Ascending aorta (tissue), 2 donors: ENCODE results near the gene GRAPL. TPM values are rescaled to one million over a fixed set of nuclear protein-coding genes. Genes with fewer than 3 reads are reported as not detected.
"Not testable (repeated sequence)": the region's sequence is repeated elsewhere in the genome, so short reads cannot be mapped to it uniquely, and the experiment has no call there.

Experiments
- DNase-seq, 2 donors: peaks; one replicate each; pipeline ENCODE4 v3.0.0-alpha.2; 2019; ENCODE audit warnings: low spot score in 2 of 2
- H3K27ac ChIP-seq, 2 donors: fragments of 200-600 bp; sonication (generic); one replicate each; pipeline ENCODE4 v1.5.1; 2016 to 2017; ENCODE audit warnings: mild to moderate bottlenecking in 1 of 2
- H3K27me3 ChIP-seq: fragments of 200-600 bp; sonication (generic); one replicate; pipeline ENCODE4 v1.5.1; 2017
- H3K36me3 ChIP-seq, 2 donors: fragments of 200-600 bp; sonication (generic); one replicate each; pipeline ENCODE4 v1.5.1; 2016
- H3K4me1 ChIP-seq, 2 donors: fragments of 200-600 bp; sonication (generic); one replicate each; pipeline ENCODE4 v1.5.1; 2016 to 2017; ENCODE audit warnings: mild to moderate bottlenecking in 1 of 2
- H3K4me3 ChIP-seq, 2 donors: fragments of 200-600 bp; sonication (generic); one replicate each; pipeline ENCODE4 v1.5.1; 2016 to 2017; ENCODE audit warnings: mild to moderate bottlenecking in 1 of 2
- H3K9me3 ChIP-seq, 2 donors: fragments of 200-600 bp; sonication (generic); one replicate each; pipeline ENCODE4 v1.5.1; 2016
- intact Hi-C: fragments of 100-400 bp; cut with DNase I; formaldehyde crosslinking; loops from one replicate; pipeline ENCODE4 v1.15.1; 2023
- total RNA-seq: library from RNA; depleted of rRNA; stranded (reverse); fragments of >200 nt; gene quantifications from one replicate; pipeline ENCODE4 v1.1.0, GENCODE V29; 2016

Gene GRAPL
- total RNA-seq, 1 donor from 2014 or later = not detected

GRCh38 chr17:19174422-19174821 lies 47.0 kb downstream of the GRAPL start:
- H3K36me3 ChIP-seq, H3K27ac ChIP-seq, DNase-seq, H3K4me3 ChIP-seq, H3K4me1 ChIP-seq, H3K9me3 ChIP-seq, H3K27me3 ChIP-seq, intact Hi-C loops: not testable (repeated sequence)

GRCh38 chr17:19175410-19175809 lies 48.0 kb downstream of the GRAPL start:
- H3K4me1 ChIP-seq, H3K9me3 ChIP-seq, intact Hi-C loops, H3K36me3 ChIP-seq, DNase-seq, H3K4me3 ChIP-seq, H3K27ac ChIP-seq, H3K27me3 ChIP-seq: not testable (repeated sequence)

GRCh38 chr17:19181040-19181875 lies 53.9 kb downstream of the GRAPL start:
- intact Hi-C loops, H3K27ac ChIP-seq, H3K27me3 ChIP-seq, H3K4me3 ChIP-seq, H3K9me3 ChIP-seq, DNase-seq, H3K36me3 ChIP-seq, H3K4me1 ChIP-seq: not testable (repeated sequence)

GRCh38 chr17:19187883-19188869 lies 60.8 kb downstream of the GRAPL start:
- not testable (repeated sequence) for H3K27ac ChIP-seq, H3K4me1 ChIP-seq

GRCh38 chr17:19188870-19189708 lies 61.7 kb downstream of the GRAPL start:
- H3K27me3 ChIP-seq, H3K36me3 ChIP-seq, H3K27ac ChIP-seq, intact Hi-C loops, H3K9me3 ChIP-seq, H3K4me3 ChIP-seq, DNase-seq, H3K4me1 ChIP-seq: not testable (repeated sequence)

More at GRCh38 chr17:19187883-19188869, 60.8 kb downstream of the GRAPL start:
- H3K27me3 ChIP-seq, H3K4me3 ChIP-seq, DNase-seq, H3K36me3 ChIP-seq, intact Hi-C loops, H3K9me3 ChIP-seq: not testable (repeated sequence)

GRCh38 chr17:19189781-19190405 lies 62.5 kb downstream of the GRAPL start:
- H3K4me3 ChIP-seq, H3K36me3 ChIP-seq, H3K9me3 ChIP-seq, intact Hi-C loops, H3K27ac ChIP-seq, H3K4me1 ChIP-seq, H3K27me3 ChIP-seq, DNase-seq: not testable (repeated sequence)

- H3K9me3 ChIP-seq, H3K27me3 ChIP-seq, intact Hi-C loops, DNase-seq, H3K36me3 ChIP-seq, H3K4me1 ChIP-seq, H3K27ac ChIP-seq: not testable (repeated sequence)
- peak overlapping the region in 1 of 2 donors; percentile 49 for H3K4me3 ChIP-seq
These were observed 69.2 kb downstream of the GRAPL start for GRCh38 chr17:19196382-19197204.

- intact Hi-C loops, DNase-seq, H3K27me3 ChIP-seq, H3K36me3 ChIP-seq, H3K9me3 ChIP-seq, H3K4me3 ChIP-seq, H3K4me1 ChIP-seq, H3K27ac ChIP-seq: not testable (repeated sequence)
These were observed 75.1 kb downstream of the GRAPL start for GRCh38 chr17:19202448-19202847.

- H3K27me3 ChIP-seq, H3K4me3 ChIP-seq, H3K27ac ChIP-seq, DNase-seq, H3K36me3 ChIP-seq, H3K9me3 ChIP-seq, H3K4me1 ChIP-seq, intact Hi-C loops: not testable (repeated sequence)
These were observed 76.0 kb downstream of the GRAPL start for GRCh38 chr17:19203429-19203828.

Other genes with a start within 250 kb of the GRAPL start
- not detected for gene SLC5A10, start 175.4 kb upstream of the GRAPL start, total RNA-seq
- gene FAM83G, start 122.8 kb upstream of the GRAPL start, total RNA-seq = 11.2 TPM
- 1.8 TPM for gene GRAP, start 80.6 kb upstream of the GRAPL start, total RNA-seq
- gene EPN2, start 109.8 kb downstream of the GRAPL start, total RNA-seq = 51.0 TPM
- 49.1 TPM for gene B9D1, start 235.1 kb downstream of the GRAPL start, total RNA-seq